Measurements from ENCODE around the gene FIP1L1. TPM values are rescaled to one million over a fixed set of nuclear protein-coding genes. Genes with fewer than 3 reads are reported as not detected.
"Not testable (repeated sequence)": the region's sequence is repeated elsewhere in the genome, so short reads cannot be mapped to it uniquely, and the experiment has no call there.

Gene FIP1L1
- total RNA-seq, 1 experiment from 2014 or later, result 47.4 TPM

GRCh38 chr4:53378171-53378482 lies 686 bp downstream of the FIP1L1 start:
- no peak for DNase-seq (ENCODE audit: low read depth)

GRCh38 chr4:53380221-53380620 lies 2.8 kb downstream of the FIP1L1 start:
- DNase-seq (ENCODE audit: low read depth), result no peak

GRCh38 chr4:53409479-53409878 lies 32.0 kb downstream of the FIP1L1 start:
- DNase-seq (ENCODE audit: low read depth), result not testable (repeated sequence)

- DNase-seq (ENCODE audit: low read depth), result no peak
Measured at GRCh38 chr4:53419208-53419607, 41.8 kb downstream of the FIP1L1 start.

- no peak for DNase-seq (ENCODE audit: low read depth)
Measured at GRCh38 chr4:53421791-53422190, 44.4 kb downstream of the FIP1L1 start.

- no peak for DNase-seq (ENCODE audit: low read depth)
Measured at GRCh38 chr4:53422367-53422766, 44.9 kb downstream of the FIP1L1 start.

- no peak for DNase-seq (ENCODE audit: low read depth)
Measured at GRCh38 chr4:53424280-53424679, 46.8 kb downstream of the FIP1L1 start.

- no peak for DNase-seq (ENCODE audit: low read depth)
Measured at GRCh38 chr4:53427366-53427765, 49.9 kb downstream of the FIP1L1 start.

- DNase-seq (ENCODE audit: low read depth), result no peak
Measured at GRCh38 chr4:53431052-53431451, 53.6 kb downstream of the FIP1L1 start.

- DNase-seq (ENCODE audit: low read depth), result no peak
Measured at GRCh38 chr4:53432528-53433424, 55.3 kb downstream of the FIP1L1 start.

GRCh38 chr4:53436251-53436650 lies 58.8 kb downstream of the FIP1L1 start:
- no peak for DNase-seq (ENCODE audit: low read depth)

- DNase-seq (ENCODE audit: low read depth), result no peak
Measured at GRCh38 chr4:53441564-53441963, 64.1 kb downstream of the FIP1L1 start.

GRCh38 chr4:53444954-53445353 lies 67.5 kb downstream of the FIP1L1 start:
- no peak for DNase-seq (ENCODE audit: low read depth)

GRCh38 chr4:53450773-53451172 lies 73.3 kb downstream of the FIP1L1 start:
- DNase-seq (ENCODE audit: low read depth), result peak; percentile 11

- DNase-seq (ENCODE audit: low read depth), result no peak
Measured at GRCh38 chr4:53453385-53453784, 75.9 kb downstream of the FIP1L1 start.

- no peak for DNase-seq (ENCODE audit: low read depth)
Measured at GRCh38 chr4:53455766-53456165, 78.3 kb downstream of the FIP1L1 start.

- no peak for DNase-seq (ENCODE audit: low read depth)
Measured at GRCh38 chr4:53456178-53456577, 78.7 kb downstream of the FIP1L1 start.

- peak; percentile 23 for DNase-seq (ENCODE audit: low read depth)
Measured at GRCh38 chr4:53459548-53459947, 82.1 kb downstream of the FIP1L1 start.

- no peak for DNase-seq (ENCODE audit: low read depth)
Measured at GRCh38 chr4:53461244-53461643, 83.8 kb downstream of the FIP1L1 start.

- DNase-seq (ENCODE audit: low read depth), result no peak
Measured at GRCh38 chr4:53463340-53463739, 85.9 kb downstream of the FIP1L1 start.

GRCh38 chr4:53465281-53465680 lies 87.8 kb downstream of the FIP1L1 start:
- DNase-seq (ENCODE audit: low read depth), result no peak

- DNase-seq (ENCODE audit: low read depth), result no peak
Measured at GRCh38 chr4:53465891-53466290, 88.5 kb downstream of the FIP1L1 start.

- DNase-seq (ENCODE audit: low read depth), result not testable (repeated sequence)
Measured at GRCh38 chr4:53466576-53466975, 89.1 kb downstream of the FIP1L1 start.
